NCI-H1092 treated with DMSO at 0.1 percent for 48 hours (cell line): ENCODE results near the gene EIF2AK2.
A peak's percentile ranks its signal among the peaks of the same experiment; 100 is the strongest.

Experiments used
- DNase-seq: peaks from one replicate; lab custom pipeline; 2025; lab: John Stamatoyannopoulos, UW

Gene EIF2AK2

DNA sequence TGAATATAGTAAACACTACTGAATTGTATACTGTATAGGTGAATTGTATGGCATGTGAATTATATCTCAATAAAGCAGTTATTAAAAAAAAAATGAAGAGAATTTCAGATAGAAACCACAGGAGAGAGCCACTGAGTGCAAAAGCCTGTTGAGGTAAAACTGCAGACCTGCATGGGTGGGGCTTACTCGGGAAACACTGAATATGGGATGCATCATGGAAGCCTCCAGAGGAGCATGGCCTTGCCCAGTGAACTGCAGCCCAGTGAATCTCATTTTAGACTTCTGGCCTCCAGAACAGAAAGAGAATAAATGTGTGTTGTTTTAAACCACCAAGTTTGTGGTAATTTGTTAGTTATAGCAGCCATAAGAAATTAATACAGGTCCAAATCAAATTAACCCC lies 56.7 kb downstream of the EIF2AK2 start:
- no peak for DNase-seq

- no peak for DNase-seq
Observed at GRCh38 chr2:37098416-37099118, 58.2 kb downstream of the EIF2AK2 start.

GRCh38 chr2:37096568-37096967 lies 60.2 kb downstream of the EIF2AK2 start:
- no peak for DNase-seq

DNA sequence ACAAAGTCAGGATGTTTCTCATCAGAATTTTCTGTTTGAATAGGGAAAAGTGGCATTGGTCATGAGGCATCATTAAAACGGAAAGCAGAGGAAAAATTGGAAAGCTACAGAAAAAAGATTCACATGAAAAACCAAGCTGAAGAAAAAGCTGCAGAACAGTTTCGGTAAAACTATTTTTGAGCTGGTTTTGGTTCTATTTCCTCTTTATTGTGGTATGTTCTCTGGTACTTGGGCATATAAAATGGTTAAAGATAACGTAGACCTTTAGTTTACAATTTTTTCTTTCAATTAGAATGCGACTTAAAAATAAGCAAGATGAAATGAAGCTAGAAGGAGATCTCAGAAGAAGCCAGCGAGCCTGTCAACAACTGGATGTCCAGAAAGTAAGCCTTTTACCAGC lies 64.9 kb downstream of the EIF2AK2 start:
- DNase-seq, result no peak

DNA sequence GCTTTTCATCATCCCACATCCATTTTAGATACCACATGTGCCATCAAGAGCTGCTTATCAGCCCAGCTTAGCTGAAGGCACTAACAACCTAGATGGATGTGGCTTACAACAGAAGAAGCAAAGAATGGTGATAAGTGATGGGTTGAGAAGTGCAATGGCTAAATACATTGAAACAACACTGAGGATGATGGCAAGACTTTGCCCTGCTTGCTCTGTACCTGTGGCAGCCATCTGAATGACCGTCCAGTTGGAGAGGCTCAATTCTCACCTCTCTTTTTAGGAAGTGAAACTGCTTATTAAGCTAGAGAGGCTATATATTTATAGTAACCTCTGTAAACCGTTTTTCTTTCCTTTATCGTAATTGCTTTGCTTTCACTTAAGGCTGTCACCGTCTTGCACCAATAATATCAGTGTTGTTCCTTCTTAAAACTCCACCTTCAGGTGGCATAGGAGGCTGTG lies 66.7 kb downstream of the EIF2AK2 start:
- no peak for DNase-seq

DNA sequence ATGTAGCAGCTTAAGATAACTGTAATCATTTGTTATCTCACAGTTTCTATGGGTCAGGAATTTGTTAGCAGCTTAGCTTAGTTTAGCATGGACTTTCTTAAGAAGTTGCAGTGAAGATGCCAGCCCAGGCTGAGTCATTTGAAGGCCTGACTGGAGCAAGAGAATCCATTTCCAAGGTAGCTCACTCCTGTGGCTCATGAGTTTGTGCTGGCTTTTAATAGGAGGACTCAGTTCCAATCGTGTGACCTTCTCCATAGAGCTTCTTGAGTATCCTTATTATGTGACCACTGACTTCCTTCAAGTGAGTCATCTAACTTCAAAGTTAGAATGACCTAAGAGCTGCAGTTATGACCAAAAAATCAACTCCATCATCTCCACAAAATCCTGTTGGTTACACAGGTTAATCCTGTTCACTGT lies 71.0 kb downstream of the EIF2AK2 start:
- DNase-seq, result no peak

DNA sequence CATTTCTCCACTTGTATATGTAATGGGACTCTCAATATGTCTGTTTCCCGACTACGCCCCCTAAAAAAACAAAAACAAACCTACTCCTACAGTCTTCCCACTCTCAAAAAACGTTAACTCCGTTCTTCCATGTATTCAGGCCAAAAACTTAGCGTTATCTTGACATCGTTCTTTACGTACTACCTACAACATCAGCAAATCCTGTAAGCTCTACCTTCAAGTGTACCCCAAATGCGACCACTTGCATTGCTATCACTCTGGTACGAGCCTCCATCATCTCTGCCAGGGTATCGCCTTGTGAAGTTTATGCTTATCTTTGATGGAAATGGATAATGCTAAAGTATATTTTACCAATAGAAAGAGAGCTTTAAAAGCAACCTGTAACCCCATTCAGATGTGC lies 72.0 kb downstream of the EIF2AK2 start:
- peak; percentile 31 for DNase-seq

GRCh38 chr2:37083873-37084794 lies 72.6 kb downstream of the EIF2AK2 start, which contains the start of the genes GPATCH11 and HEATR5B:
Gene GPATCH11 (plus strand): TSS chr2:37084518. CDS start chr2:37088382, 3,864 bp downstream.
Gene HEATR5B (minus strand): TSS chr2:37084372. CDS start chr2:37083414, 958 bp downstream.
- DNase-seq, result peak; percentile 94

GRCh38 chr2:37080689-37081088 lies 76.1 kb downstream of the EIF2AK2 start:
- DNase-seq, result no peak

DNA sequence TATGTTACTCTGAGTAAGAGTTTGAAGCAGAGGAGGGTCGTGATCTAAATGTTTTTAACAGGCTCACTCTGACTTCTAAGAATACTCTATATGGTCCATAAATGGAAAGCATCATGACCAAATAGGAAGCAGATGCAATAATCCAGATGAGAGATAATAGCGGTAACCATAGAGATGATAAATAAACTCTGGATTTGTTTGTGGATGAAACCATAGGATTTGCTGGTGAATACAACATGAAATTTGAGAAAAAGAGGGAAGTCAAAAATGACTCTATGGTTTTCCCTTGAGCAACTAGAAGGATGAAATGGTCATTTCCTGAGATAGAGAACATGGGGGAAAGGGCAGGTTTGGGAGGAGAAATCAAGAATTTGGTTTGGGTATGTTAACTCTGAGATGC lies 76.5 kb downstream of the EIF2AK2 start:
- no peak for DNase-seq

DNA sequence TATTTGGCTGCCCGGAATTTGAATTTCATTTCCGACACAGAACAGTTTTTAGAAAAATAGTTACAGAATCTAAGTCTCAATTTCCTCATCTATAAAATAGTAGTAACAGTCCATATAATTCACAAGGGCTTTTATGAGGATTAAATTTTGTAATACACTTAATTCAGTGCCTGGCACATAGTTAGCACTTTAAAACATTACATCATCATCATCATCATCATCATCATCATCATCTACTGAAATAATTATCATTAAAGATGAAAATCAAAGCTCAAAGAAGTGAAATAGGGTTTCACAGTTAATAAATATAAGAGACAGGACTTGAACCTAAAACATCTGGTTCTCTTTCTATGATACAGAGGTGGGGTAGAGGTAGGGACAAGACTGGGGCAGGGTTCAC lies 85.8 kb downstream of the EIF2AK2 start:
- DNase-seq, result no peak

DNA sequence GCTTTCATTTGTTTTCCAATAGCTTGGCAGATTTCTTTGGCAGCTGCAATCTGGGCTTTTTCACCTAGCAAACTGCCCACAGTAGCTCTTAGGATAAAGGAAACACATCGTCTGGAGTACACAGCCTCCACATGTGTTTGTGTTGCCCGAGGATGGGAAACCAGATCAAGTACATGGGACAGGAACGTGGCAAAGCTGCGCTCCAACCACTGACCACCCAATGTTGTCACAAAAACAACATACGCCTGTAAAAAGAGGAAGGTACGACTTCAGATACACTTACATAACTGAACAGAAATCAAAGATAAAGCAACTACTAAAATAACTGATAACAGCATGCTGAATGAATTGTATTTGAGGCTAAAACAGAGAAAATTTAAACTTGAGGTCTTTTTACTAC lies 88.1 kb downstream of the EIF2AK2 start:
- no peak for DNase-seq

DNA sequence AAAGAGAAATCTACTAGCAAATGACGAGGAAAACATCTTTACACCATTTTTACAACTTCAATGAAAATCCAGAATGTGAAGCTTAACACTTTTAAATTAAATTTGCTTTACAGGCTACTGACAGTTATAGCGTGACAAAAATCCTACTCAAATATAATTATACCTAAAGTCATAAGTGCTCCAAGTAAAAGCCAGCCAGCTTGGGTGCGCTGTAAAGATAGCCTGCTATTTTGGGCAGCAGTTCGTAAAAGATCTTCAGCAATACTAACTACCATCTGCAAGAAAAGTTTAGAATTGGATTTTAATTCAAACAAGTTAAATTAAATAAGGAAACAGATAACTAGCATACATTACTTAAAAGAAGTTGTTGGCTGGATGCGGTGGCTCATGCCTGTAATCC lies 95.0 kb downstream of the EIF2AK2 start:
- DNase-seq, result no peak

DNA sequence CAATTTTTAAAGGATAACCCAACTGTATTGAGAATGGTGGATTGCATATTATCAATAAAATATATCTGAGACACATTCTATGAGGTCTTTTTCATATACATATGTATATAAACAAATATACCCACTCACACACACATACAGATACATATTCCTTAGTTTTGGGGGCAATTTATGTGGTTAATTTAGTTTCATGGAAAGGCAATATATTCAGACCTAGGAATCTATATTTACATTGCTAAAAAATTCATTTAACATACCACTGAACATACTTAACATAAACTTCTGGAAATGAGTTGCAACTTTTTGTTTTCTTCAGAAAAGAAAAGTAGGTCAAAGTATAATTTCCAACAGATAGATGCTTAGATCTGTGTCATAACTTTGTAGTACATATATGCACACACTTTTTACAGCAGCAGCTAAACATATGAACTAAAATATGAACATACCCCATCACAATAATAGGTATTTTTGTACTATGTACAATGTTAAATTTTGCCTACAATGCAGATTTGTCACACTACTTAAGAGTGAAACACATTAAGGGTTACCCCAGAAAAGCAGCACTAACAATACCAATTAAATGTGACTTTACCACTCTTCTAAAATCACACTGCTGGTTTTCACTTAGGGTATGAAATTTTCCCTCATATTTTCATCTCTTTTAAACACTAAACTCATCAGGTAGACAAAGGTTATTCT lies 95.6 kb downstream of the EIF2AK2 start:
- no peak for DNase-seq

DNA sequence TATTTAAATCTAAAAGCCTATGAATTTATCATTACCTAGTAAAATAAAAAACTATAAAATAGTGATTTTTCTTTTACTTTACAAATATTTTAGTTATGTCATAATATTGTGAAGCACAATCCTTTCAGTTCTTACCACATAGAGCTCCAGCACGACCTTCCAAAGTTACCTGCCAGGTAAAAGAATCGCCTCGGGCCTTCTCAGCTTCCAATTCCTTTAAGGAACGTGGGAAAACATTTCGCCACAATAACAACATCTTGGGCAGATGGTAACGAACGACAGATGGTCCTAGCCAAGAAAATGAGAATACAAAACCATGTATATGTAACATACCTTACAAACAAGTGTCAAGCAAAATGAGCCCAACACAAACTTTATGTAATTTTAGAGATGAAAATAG lies 96.3 kb downstream of the EIF2AK2 start:
- DNase-seq, result no peak

GRCh38 chr2:37059841-37060240 lies 96.9 kb downstream of the EIF2AK2 start:
- DNase-seq, result no peak

- no peak for DNase-seq
Observed at GRCh38 chr2:37052600-37053332, 104.0 kb downstream of the EIF2AK2 start.
